Left colon (tissue), 2 donors: Measurements from ENCODE around the gene CTAG2. TPM values are rescaled to one million over a fixed set of nuclear protein-coding genes. Genes with fewer than 3 reads are reported as not detected.

Experiments
- ATAC-seq: fragments of 200-7000 bp; cut with Tn5 transposase; one replicate; pipeline ENCODE4 v1.9.1; 2020; ENCODE audit warnings: mild to moderate bottlenecking, moderate library complexity
- DNase-seq, 2 donors: peaks; one replicate each; pipeline ENCODE4 v3.0.0-alpha.2; 2020
- intact Hi-C, 2 donors: fragments of 100-400 bp; cut with DNase I in 1 of 2; cut with micrococcal nuclease in 1 of 2; formaldehyde crosslinking; loops; one replicate each; pipeline versions ENCODE4 v1.11.2 to v1.14.0; 2022; cut with DNase I, micrococcal nuclease
- total RNA-seq, 2 donors: library from RNA; stranded (reverse); fragmentation: NEBNext Ultra II Directional; extraction: Animal tissue kit (Norgen Biotek cat#: 25700); gene quantifications; one replicate each; pipeline ENCODE4 v1.2.1, GENCODE V29; 2021
- donor health status: DM: no; HTN: no; CAD: no.
- donor health status: DM: yes; HTN: yes; CAD: no.

The CTAG2 gene
- total RNA-seq, 2 donors from 2014 or later: not detected

DNA sequence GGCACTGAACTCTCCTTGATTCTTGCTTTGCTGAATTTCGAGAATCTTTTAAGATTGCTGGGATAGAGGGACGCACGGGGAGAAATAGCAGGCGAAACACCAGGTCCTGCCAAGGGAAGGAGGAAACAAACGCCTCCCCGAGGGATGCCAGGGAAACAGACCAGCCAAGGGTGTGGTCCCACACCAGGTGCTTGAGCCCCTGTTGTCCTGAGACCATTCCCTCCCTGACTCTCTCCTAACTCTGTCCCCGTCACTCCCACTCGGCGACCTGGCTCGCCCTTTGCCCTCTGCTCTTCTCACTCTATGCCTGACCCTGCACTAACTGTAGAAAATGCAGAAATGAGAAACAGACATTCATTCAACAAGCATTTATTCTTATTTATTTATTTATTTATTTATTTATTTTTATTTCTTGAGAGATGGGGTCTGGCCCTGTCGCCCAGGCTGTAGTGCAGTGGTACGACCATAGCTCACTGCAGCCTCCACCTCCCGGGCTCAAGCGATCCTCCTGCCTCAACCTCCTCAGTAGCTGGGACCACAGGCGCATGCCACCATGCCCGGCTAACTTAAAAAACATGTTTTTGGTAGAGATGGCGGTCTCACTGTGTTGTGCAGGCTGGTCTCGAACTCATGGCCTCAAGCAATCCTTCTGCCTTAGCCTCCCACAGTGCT is 50.5 kb downstream of the CTAG2 start:
- DNase-seq: no peak
- intact Hi-C loops: no loop called here
- no peak for ATAC-seq

DNA sequence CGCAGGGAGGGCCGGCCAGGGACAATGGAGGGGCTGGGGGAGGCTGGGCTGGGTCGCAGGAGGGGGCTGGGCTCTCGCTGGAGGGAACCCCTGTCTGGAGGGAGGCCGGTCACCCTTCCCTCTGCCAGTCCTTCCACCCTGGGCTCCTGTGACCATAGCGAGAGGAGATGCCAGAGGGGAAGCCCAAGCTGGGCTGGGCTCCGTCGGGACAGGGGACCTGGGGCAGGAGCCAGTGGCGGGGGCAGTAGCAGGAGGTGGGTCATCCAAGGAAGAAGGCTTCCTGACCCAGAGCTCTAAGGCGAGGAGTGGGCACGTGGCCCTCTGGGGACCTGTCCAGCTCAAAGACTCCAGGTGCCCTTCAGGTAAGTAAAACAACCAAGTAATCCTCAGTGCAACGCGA is 51.2 kb downstream of the CTAG2 start:
- intact Hi-C loops: no loop called here
- ATAC-seq: no peak
- DNase-seq: no peak

Other genes starting within 250 kb of the CTAG2 start
- gene DNASE1L1, start 244.3 kb downstream of the CTAG2 start, total RNA-seq: 10 to 100 TPM; 23.4 to 26.8 TPM
- gene TAFAZZIN, start 242.0 kb downstream of the CTAG2 start, total RNA-seq: 10 to 100 TPM; 28.8 to 40.8 TPM
- 100 to 1,000 TPM; 100 to 105 TPM for gene ATP6AP1, start 224.9 kb downstream of the CTAG2 start, total RNA-seq
- 10 to 100 TPM; 63.3 to 65.0 TPM for gene GDI1, start 216.4 kb downstream of the CTAG2 start, total RNA-seq
- 10 to 100 TPM; 44.4 to 56.7 TPM for gene FAM50A, start 209.4 kb downstream of the CTAG2 start, total RNA-seq
- 10 to 100 TPM; 48.9 to 68.2 TPM for gene PLXNA3, start 195.3 kb downstream of the CTAG2 start, total RNA-seq
- 10 to 100 TPM in 1 of 2 donors, 1 to 10 TPM in 1; 9.8 to 11.5 TPM for gene LAGE3, start 174.3 kb downstream of the CTAG2 start, total RNA-seq
- 10 to 100 TPM; 30.5 to 34.5 TPM for gene UBL4A, start 167.0 kb downstream of the CTAG2 start, total RNA-seq
- 10 to 100 TPM; 23.8 to 30.0 TPM for gene SLC10A3, start 162.9 kb downstream of the CTAG2 start, total RNA-seq
- 10 to 100 TPM; 64.3 to 75.0 TPM for gene FAM3A, start 137.3 kb downstream of the CTAG2 start, total RNA-seq
- gene G6PD, start 106.7 kb downstream of the CTAG2 start, total RNA-seq: 10 to 100 TPM; 30.5 to 34.2 TPM
- 10 to 100 TPM; 26.5 to 29.1 TPM for gene IKBKG, start 106.0 kb downstream of the CTAG2 start, total RNA-seq
- not detected for gene CTAG1A, start 68.4 kb downstream of the CTAG2 start, total RNA-seq
- gene CTAG1B, start 34.3 kb downstream of the CTAG2 start, total RNA-seq: not detected
- gene GAB3, start 97.5 kb upstream of the CTAG2 start, total RNA-seq: 1 to 10 TPM; 1.2 to 2.3 TPM
- gene DKC1, start 109.3 kb upstream of the CTAG2 start, total RNA-seq: 10 to 100 TPM; 25.6 to 41.6 TPM
- 10 to 100 TPM; 24.6 to 26.9 TPM for gene MPP1, start 151.9 kb upstream of the CTAG2 start, total RNA-seq
- not detected for gene SMIM9, start 181.1 kb upstream of the CTAG2 start, total RNA-seq
- gene F8A1, start 232.8 kb upstream of the CTAG2 start, total RNA-seq: 10 to 100 TPM; 30.9 to 31.9 TPM